Testis (tissue), 3 donors: ENCODE results near the gene PCDHB2. TPM values are rescaled to one million over a fixed set of nuclear protein-coding genes. Genes with fewer than 3 reads are reported as not detected.
"Not testable (repeated sequence)": the region's sequence is repeated elsewhere in the genome, so short reads cannot be mapped to it uniquely, and the experiment has no call there.

Experiments
- DNase-seq: peaks from one replicate; pipeline ENCODE4 v3.0.0-alpha.2; 2019
- H3K27ac ChIP-seq, 2 donors: fragments of 200-600 bp; sonication (generic); one replicate each; pipeline ENCODE4 v1.5.1; 2019
- H3K27me3 ChIP-seq: fragments of 200-600 bp; sonication (generic); one replicate; pipeline ENCODE4 v1.5.1; 2019
- H3K36me3 ChIP-seq: fragments of 200-600 bp; sonication (generic); one replicate; pipeline ENCODE4 v1.5.1; 2017; ENCODE audit warnings: low read depth; ENCODE audit errors: missing control alignments
- H3K4me1 ChIP-seq: fragments of 200-600 bp; sonication (generic); one replicate; pipeline ENCODE4 v1.5.1; 2019
- H3K4me3 ChIP-seq, 2 donors: fragments of 200-600 bp; sonication (generic); one replicate each; pipeline ENCODE4 v1.5.1; 2017 to 2019
- H3K9me3 ChIP-seq: fragments of 200-600 bp; sonication (generic); one replicate; pipeline ENCODE4 v1.5.1; 2017
- POLR2A ChIP-seq: fragments of 450-650 bp; IDR thresholded peaks from one replicate; pipeline ENCODE4 v1.6.1; 2017; ENCODE audit warnings: antibody characterized with exemption, mild to moderate bottlenecking, moderate library complexity
- WGBS, 2 donors: methylation state at CpG; one replicate each; pipeline ENCODE4 v1.1.5; 2018; 5-methylcytosine and 5-hydroxymethylcytosine counted together
- intact Hi-C: fragments of 100-400 bp; cut with DNase I; formaldehyde crosslinking; loops from one replicate; pipeline ENCODE4 v1.15.1; 2023; ENCODE audit warnings: low total_unique reads
- polyA plus RNA-seq: library from polyadenylated mRNA; stranded (reverse); fragments of 350-450 nt; fragmentation: Illumina TruSeq; extraction: RNeasy Lipid Tissue Mini Kit (QIAGEN cat#74804); gene quantifications from one replicate; pipeline ENCODE4 v1.2.3, GENCODE V29; 2014; ENCODE audit warnings: low read depth, low replicate concordance; ENCODE audit not compliant: insufficient read depth
- total RNA-seq, 2 donors: library from RNA; depleted of rRNA; stranded (reverse); fragments of >200 nt; gene quantifications; one replicate each; pipeline ENCODE4 v1.2.3, GENCODE V29; 2016
- TF ChIP-seq, protein P1 (sequence below), 3 experiments: fragments of 450-650 bp in 2 of 3; fragments of 200-600 bp in 1 of 3; sonication (generic) in 1 of 3; IDR thresholded peaks; one replicate each; pipeline ENCODE4 v1.5.1; 2016 to 2019; ENCODE audit warnings: antibody characterized with exemption in 3 of 3, mild to moderate bottlenecking in 2 of 3, moderate library complexity in 1 of 3

PCDHB2 gene
- total and polyA plus RNA-seq, 3 donors from 2014 or later = 6.6 to 12.1 (median 10.2) TPM

DNA sequence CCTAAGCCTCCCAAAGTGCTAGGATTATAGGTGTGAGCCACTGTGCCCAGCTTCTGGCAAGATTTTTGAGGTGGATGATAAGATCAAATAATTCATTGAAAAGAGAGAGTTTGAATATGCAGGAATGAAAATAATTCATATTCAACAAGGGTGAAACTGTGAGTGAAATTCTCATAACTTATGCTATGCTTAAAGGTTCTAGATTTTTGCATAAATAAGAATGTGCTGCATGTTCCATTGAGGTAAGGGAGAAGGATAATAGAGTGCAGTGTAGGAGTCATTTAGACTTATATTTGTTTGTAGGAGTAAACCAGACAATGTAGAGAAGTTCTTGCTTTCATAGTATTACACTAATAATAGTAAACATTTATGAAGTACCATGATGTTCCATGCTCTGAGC lies 12.2 kb upstream of the PCDHB2 start:
- TF ChIP-seq, protein P1, sequence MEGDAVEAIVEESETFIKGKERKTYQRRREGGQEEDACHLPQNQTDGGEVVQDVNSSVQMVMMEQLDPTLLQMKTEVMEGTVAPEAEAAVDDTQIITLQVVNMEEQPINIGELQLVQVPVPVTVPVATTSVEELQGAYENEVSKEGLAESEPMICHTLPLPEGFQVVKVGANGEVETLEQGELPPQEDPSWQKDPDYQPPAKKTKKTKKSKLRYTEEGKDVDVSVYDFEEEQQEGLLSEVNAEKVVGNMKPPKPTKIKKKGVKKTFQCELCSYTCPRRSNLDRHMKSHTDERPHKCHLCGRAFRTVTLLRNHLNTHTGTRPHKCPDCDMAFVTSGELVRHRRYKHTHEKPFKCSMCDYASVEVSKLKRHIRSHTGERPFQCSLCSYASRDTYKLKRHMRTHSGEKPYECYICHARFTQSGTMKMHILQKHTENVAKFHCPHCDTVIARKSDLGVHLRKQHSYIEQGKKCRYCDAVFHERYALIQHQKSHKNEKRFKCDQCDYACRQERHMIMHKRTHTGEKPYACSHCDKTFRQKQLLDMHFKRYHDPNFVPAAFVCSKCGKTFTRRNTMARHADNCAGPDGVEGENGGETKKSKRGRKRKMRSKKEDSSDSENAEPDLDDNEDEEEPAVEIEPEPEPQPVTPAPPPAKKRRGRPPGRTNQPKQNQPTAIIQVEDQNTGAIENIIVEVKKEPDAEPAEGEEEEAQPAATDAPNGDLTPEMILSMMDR (IDR thresholded peaks at IDR 0.05) = no peak
- no peak for TF ChIP-seq POLR2A
- Histone ChIP-seq H3K4me1 (no peaks in the 10 kb centered on the region), H3K9me3 (no peaks in the 10 kb centered on the region), H3K27me3 (no peaks in the 10 kb centered on the region), H3K4me3 (no peak overlapping the region), H3K27ac (no peak overlapping the region), H3K36me3 (no peaks in the 10 kb centered on the region)
- no peak for DNase-seq
- intact Hi-C loops = no loop called here

- H3K27me3 ChIP-seq = no peaks in the 10 kb centered on the region
- peak overlapping the region; percentile 36 to 59 for H3K27ac ChIP-seq
- DNase-seq = peak; percentile 79
Observed at GRCh38 chr5:141084487-141084989, 9.9 kb upstream of the PCDHB2 start.

DNA sequence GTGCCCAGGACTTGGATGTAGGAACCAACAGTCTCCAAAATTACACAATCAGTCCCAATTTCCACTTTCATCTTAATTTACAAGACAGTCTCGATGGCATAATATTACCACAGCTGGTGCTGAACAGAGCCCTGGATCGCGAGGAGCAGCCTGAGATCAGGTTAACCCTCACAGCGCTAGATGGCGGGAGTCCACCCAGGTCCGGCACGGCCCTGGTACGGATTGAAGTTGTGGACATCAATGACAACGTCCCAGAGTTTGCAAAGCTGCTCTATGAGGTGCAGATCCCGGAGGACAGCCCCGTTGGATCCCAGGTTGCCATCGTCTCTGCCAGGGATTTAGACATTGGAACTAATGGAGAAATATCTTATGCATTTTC lies 837 bp downstream of the PCDHB2 start:
- Histone ChIP-seq H3K36me3 (no peaks in the 10 kb centered on the region), H3K27me3 (no peaks in the 10 kb centered on the region), H3K4me3 (peak overlapping the region; percentile 35 to 51), H3K4me1 (no peaks in the 10 kb centered on the region), H3K9me3 (no peaks in the 10 kb centered on the region), H3K27ac (no peak overlapping the region)
- WGBS, 2 donors = 31 to 54% methylated on average over 12 of the region's 12 CpGs
- TF ChIP-seq, protein P1 (IDR thresholded peaks at IDR 0.05) = no peak
- no peak for TF ChIP-seq POLR2A
- intact Hi-C loops = no loop called here
- DNase-seq = no peak

More at GRCh38 chr5:141084487-141084989, 9.9 kb upstream of the PCDHB2 start:
- Histone ChIP-seq H3K4me1 (no peaks in the 10 kb centered on the region), H3K36me3 (no peaks in the 10 kb centered on the region), H3K4me3 (peak overlapping the region; percentile 42 to 55), H3K9me3 (no peaks in the 10 kb centered on the region)
- WGBS, 2 donors = 5 to 8% methylated on average over 21 of the region's 21 CpGs
- no peak for TF ChIP-seq POLR2A
- TF ChIP-seq, protein P1 (IDR thresholded peaks at IDR 0.05) = peak; percentile 32 to 47 (median 42)
- intact Hi-C loops = no loop called here

GRCh38 chr5:141096181-141096580 lies 1.8 kb downstream of the PCDHB2 start:
- H3K9me3 ChIP-seq, H3K27me3 ChIP-seq: not testable (repeated sequence)

DNA sequence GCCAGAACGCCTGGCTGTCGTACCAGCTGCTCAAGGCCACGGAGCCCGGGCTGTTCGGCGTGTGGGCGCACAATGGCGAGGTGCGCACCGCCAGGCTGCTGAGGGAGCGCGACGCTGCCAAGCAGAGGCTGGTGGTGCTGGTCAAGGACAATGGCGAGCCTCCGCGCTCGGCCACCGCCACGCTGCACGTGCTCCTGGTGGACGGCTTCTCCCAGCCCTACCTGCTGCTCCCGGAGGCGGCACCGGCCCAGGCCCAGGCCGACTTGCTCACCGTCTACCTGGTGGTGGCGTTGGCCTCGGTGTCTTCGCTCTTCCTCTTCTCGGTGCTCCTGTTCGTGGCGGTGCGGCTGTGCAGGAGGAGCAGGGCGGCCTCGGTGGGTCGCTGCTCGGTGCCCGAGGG lies 2.2 kb downstream of the PCDHB2 start:
- not testable (repeated sequence) for H3K27me3 ChIP-seq

More at GRCh38 chr5:141096181-141096580, 1.8 kb downstream of the PCDHB2 start:
- DNase-seq, intact Hi-C loops, H3K36me3 ChIP-seq, H3K27ac ChIP-seq, H3K4me1 ChIP-seq: not testable (repeated sequence)
- 20 to 26% methylated on average over 1 to 4 of the region's 46 CpGs for WGBS, 2 donors
- H3K4me3 ChIP-seq = peak overlapping the region in 1 of 2 donors; percentile 29

GRCh38 chr5:141100243-141100805 lies 5.9 kb downstream of the PCDHB2 start, which contains the start of gene PCDHB3:
Gene PCDHB3 (plus strand): TSS chr5:141100473. CDS start chr5:141100650, 177 bp downstream.
- H3K4me3 ChIP-seq = peak within 1 kb of the TSS; percentile 29 to 53
- TF ChIP-seq POLR2A = no peak
- TF ChIP-seq, protein P1 (IDR thresholded peaks at IDR 0.05) = peak; percentile 33 to 58 (median 41)
- H3K36me3 ChIP-seq = no peaks in the 10 kb centered on the region
- no peaks in the 10 kb centered on the region for H3K4me1 ChIP-seq
- intact Hi-C loops = no loop called here
- H3K27ac ChIP-seq = no peak within 1 kb of the TSS
- 15 to 22% methylated on average over 19 of the region's 19 CpGs for WGBS, 2 donors
- H3K9me3 ChIP-seq = no peaks in the 10 kb centered on the region
- no peaks in the 10 kb centered on the region for H3K27me3 ChIP-seq
- DNase-seq = peak; percentile 84

More for the DNA sequence above, 2.2 kb downstream of the PCDHB2 start:
- H3K27ac ChIP-seq, H3K9me3 ChIP-seq, DNase-seq, H3K4me3 ChIP-seq, intact Hi-C loops, H3K36me3 ChIP-seq, H3K4me1 ChIP-seq: not testable (repeated sequence)
- WGBS, 2 donors = 24% methylated on average over 11 of the region's 38 CpGs; no CpG with 5 or more reads in 1 of the 2 donors
